SU-DHL-6 (cell line): ENCODE measurements around the gene KDM6B.

Experiments
- H2AFZ ChIP-seq: fragments of 200-600 bp; sonication (generic); 2 replicates; pipeline ENCODE4 v1.6.1; 2014; ENCODE audit warnings: low read depth, mild to moderate bottlenecking, moderate library complexity, mixed read lengths, antibody characterized with exemption, low read length; ENCODE audit not compliant: severe bottlenecking
- H3F3A ChIP-seq: fragments of 200-600 bp; shearing (Covaris generic); 2 replicates; pipeline ENCODE4 v1.6.0; 2016; ENCODE audit warnings: antibody characterized with exemption, mild to moderate bottlenecking; ENCODE audit not compliant: insufficient read depth
- H3K27ac ChIP-seq: fragments of 200-600 bp; sonication (generic); 2 replicates; pipeline ENCODE4 v1.5.1; 2016; ENCODE audit warnings: low read depth, mild to moderate bottlenecking, low read length, moderate library complexity, mixed read lengths
- H3K27me3 ChIP-seq: fragments of 200-600 bp; sonication (generic), shearing (Covaris generic); 2 replicates; pipeline ENCODE4 v1.6.0; 2014; ENCODE audit warnings: mild to moderate bottlenecking, low read length
- H3K36me3 ChIP-seq: fragments of 200-600 bp; sonication (generic); 2 replicates; pipeline ENCODE4 v1.6.1; 2014; ENCODE audit warnings: mild to moderate bottlenecking, low read length, mixed read lengths
- H3K4me2 ChIP-seq: fragments of 300-600, 200-600 bp; shearing (Covaris generic), sonication (generic); 2 replicates; pipeline ENCODE4 v1.6.0; 2014; ENCODE audit warnings: low read length, low read depth, mild to moderate bottlenecking; ENCODE audit not compliant: poor library complexity, severe bottlenecking
- H3K4me3 ChIP-seq: fragments of 200-600 bp; sonication (generic); 2 replicates; pipeline ENCODE4 v1.5.1; 2014; ENCODE audit warnings: antibody characterized with exemption, low read length, mild to moderate bottlenecking, mixed read lengths; ENCODE audit not compliant: insufficient read depth, poor library complexity, severe bottlenecking
- H3K79me2 ChIP-seq: fragments of 200-600 bp; sonication (generic); 2 replicates; pipeline ENCODE4 v1.6.1; 2014; ENCODE audit warnings: mild to moderate bottlenecking, low read length, moderate library complexity; ENCODE audit not compliant: insufficient read depth
- H3K9ac ChIP-seq: fragments of 200-600 bp; sonication (generic); 2 replicates; pipeline ENCODE4 v1.7.0; 2014; ENCODE audit warnings: mild to moderate bottlenecking, low read length
- H3K9me2 ChIP-seq: fragments of 200-600 bp; sonication (generic); replicated peaks from 2 replicates; pipeline ENCODE4 v1.6.1; 2014; ENCODE audit warnings: low read length; ENCODE audit not compliant: insufficient read depth
- H3K9me3 ChIP-seq: fragments of 200-600 bp; sonication (generic); 2 replicates; pipeline ENCODE4 v1.6.1; 2014; ENCODE audit warnings: low read length, mixed read lengths; ENCODE audit not compliant: insufficient read depth
- H4K20me1 ChIP-seq: fragments of 200-600 bp; sonication (generic); 2 replicates; pipeline ENCODE4 v1.6.1; 2014; ENCODE audit warnings: low read depth, mild to moderate bottlenecking, antibody characterized with exemption, low read length, moderate library complexity, mixed read lengths
- EZH2phosphoT487 ChIP-seq: fragments of 200-600 bp; sonication (generic), shearing (Covaris generic); conservative IDR thresholded peaks from 2 replicates; pipeline ENCODE4 v1.6.1; 2018; ENCODE audit warnings: mild to moderate bottlenecking, antibody characterized with exemption, low read length, moderate library complexity, mixed read lengths
- TF ChIP-seq, protein P1 (sequence below): fragments of 200-600 bp; sonication (generic); IDR thresholded peaks from one replicate; pipeline ENCODE4 v1.5.1; 2017; ENCODE audit warnings: antibody characterized with exemption, mild to moderate bottlenecking, low read length, moderate library complexity; ENCODE audit not compliant: insufficient read depth, poor library complexity, severe bottlenecking

The KDM6B gene

DNA sequence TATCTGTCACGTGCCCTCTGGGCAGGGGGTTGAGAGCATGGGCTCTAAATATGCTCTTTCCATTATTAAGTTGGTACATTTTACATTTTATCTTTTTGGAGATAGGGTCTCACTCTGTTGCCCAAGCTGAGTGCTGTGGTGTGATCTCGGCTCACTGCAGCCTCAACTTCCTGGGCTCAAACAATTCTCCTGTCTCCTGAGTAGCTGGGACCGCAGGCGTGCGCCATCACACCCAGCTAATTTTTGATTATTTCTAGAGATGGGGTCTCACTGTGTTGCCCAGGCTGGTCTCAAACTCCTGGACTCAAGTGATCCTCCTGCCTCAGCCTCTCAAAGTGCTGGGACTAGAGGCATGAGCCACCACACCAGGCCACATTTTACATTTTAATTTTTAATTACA lies 43.9 kb upstream of the KDM6B start:
- Histone ChIP-seq H3K36me3 (no peaks in the 10 kb centered on the region), H3K9ac (no peak overlapping the region)

DNA sequence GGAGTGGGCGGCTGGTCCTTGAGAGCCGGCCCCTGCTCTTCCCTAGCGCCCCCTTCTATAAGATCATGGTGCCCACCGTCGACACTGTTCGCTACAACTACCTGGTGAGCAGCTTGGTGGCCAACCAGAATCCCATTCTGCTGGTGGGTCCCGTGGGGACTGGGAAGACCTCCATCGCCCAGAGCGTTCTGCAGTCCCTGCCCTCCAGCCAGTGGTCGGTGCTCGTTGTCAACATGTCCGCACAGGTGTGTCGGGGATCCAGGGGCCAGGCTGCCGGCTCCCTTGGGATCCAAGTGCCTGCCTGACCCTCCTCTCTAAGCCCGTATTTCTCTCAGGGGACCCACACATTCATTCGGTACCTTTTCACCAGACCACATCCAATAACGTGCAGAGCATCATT lies 41.4 kb upstream of the KDM6B start:
- Histone ChIP-seq H3K4me2 (no peak overlapping the region), H2AFZ (no peak overlapping the region), H3K9me2 (no peaks in the 10 kb centered on the region), H3K9ac (no peak overlapping the region), H3K79me2 (no peaks in the 10 kb centered on the region), H3K27me3 (no peaks in the 10 kb centered on the region), H3K36me3 (no peaks in the 10 kb centered on the region), H3K27ac (no peak overlapping the region), H3F3A (no peaks in the 10 kb centered on the region), H4K20me1 (no peaks in the 10 kb centered on the region), H3K4me3 (no peak overlapping the region), H3K9me3 (no peaks in the 10 kb centered on the region)
- TF ChIP-seq, protein P1, sequence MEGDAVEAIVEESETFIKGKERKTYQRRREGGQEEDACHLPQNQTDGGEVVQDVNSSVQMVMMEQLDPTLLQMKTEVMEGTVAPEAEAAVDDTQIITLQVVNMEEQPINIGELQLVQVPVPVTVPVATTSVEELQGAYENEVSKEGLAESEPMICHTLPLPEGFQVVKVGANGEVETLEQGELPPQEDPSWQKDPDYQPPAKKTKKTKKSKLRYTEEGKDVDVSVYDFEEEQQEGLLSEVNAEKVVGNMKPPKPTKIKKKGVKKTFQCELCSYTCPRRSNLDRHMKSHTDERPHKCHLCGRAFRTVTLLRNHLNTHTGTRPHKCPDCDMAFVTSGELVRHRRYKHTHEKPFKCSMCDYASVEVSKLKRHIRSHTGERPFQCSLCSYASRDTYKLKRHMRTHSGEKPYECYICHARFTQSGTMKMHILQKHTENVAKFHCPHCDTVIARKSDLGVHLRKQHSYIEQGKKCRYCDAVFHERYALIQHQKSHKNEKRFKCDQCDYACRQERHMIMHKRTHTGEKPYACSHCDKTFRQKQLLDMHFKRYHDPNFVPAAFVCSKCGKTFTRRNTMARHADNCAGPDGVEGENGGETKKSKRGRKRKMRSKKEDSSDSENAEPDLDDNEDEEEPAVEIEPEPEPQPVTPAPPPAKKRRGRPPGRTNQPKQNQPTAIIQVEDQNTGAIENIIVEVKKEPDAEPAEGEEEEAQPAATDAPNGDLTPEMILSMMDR, result no peak
- no peak for TF ChIP-seq EZH2phosphoT487

More for the DNA sequence above, 43.9 kb upstream of the KDM6B start:
- no peak overlapping the region for H2AFZ ChIP-seq
- TF ChIP-seq, protein P1, result no peak
- TF ChIP-seq EZH2phosphoT487, result no peak
- no peak overlapping the region for H3K4me3 ChIP-seq
- H3K27ac ChIP-seq, result no peak overlapping the region
- H3K9me2 ChIP-seq, result no peaks in the 10 kb centered on the region
- H4K20me1 ChIP-seq, result no peaks in the 10 kb centered on the region
- no peaks in the 10 kb centered on the region for H3K27me3 ChIP-seq
- H3F3A ChIP-seq, result no peaks in the 10 kb centered on the region
- no peaks in the 10 kb centered on the region for H3K9me3 ChIP-seq
- no peak overlapping the region for H3K4me2 ChIP-seq
- no peaks in the 10 kb centered on the region for H3K79me2 ChIP-seq

DNA sequence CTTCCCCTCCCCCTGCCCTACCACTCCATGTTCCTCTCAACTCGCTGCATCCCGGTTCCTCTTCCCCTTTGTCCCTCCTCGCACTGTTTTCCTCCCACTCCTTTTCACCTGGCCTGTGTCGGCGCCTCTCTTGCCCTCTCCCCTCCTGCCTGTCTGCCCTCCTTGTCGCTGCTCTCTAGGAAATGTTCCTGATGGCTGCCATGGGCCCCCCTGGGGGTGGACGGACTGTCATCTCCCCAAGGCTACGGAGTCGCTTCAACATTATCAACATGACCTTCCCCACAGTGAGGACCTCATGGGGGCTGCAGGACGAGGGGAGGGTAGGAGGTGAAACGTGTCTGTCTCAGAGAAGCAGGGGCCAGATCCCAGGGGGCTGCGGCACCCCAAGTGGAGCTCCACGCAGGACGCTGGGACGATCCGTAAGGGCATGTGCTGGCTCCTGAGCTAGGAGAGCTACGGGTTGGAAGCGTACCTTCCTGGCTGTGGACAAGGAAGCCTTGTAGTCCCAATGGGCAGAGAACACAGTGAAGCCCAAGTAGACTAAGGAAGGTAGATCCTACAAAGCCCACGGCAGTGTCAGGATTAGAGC lies 39.8 kb upstream of the KDM6B start:
- Histone ChIP-seq H3F3A (no peaks in the 10 kb centered on the region), H3K27ac (no peak overlapping the region), H3K9me2 (no peaks in the 10 kb centered on the region), H3K9ac (no peak overlapping the region), H2AFZ (no peak overlapping the region), H3K4me2 (no peak overlapping the region), H3K27me3 (no peaks in the 10 kb centered on the region), H3K79me2 (no peaks in the 10 kb centered on the region), H4K20me1 (no peaks in the 10 kb centered on the region), H3K9me3 (no peaks in the 10 kb centered on the region), H3K36me3 (no peaks in the 10 kb centered on the region), H3K4me3 (no peak overlapping the region)
- TF ChIP-seq, protein P1, result no peak
- no peak for TF ChIP-seq EZH2phosphoT487
